Central memory CD4-positive, alpha-beta T cell (primary cell): Measurements from ENCODE around the gene IER3.
"Not testable (repeated sequence)": the region's sequence is repeated elsewhere in the genome, so short reads cannot be mapped to it uniquely, and the experiment has no call there.

Source experiments
- DNase-seq: peaks from one replicate; pipeline ENCODE4 v3.0.0; 2022

IER3 gene

DNA sequence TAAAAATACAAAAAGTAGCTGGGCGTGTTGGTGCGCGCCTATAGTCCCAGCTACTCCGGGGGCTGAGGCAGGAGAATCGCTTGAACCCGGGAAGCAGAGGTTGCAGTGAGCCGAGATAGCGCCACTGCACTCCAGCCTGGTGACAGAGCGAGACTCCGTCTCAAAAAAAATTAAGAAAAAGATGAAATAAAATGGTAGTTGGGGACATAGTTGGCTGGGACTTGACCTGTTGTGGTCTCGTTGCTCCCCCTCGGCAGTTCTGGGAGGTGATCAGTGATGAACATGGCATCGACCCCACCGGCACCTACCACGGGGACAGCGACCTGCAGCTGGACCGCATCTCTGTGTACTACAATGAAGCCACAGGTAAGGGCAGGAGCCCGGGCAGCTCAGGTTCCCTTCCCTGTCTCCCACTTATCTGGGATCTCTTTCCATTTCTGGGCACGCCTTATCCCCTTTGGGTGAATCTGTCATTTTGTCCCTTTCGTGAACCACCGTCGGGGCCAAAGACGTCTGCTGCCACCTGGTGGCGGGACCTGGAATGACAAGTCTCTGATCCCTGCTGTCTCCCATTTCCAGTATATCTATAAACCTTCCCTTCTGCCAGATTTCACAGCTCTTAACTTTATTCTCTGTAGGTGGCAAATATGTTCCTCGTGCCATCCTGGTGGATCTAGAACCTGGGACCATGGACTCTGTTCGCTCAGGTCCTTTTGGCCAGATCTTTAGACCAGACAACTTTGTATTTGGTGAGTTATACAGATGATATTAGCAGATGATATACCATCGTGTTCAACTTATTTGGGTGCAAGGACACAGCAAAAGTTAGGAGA, 21.9 kb downstream of the IER3 start:
- peak; percentile 79 for DNase-seq

DNA sequence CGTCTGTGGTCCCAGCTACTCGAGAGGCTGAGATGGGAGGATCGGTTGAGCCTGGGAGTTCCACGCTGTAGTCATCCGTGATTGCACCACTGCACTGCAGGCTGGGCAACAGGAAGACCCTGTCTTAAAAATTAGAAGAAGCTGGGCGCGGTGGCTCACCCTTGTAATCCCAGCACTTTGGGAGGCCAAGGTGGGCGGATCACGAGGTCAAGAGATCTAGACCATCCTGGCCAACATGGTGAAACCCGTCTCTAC, 22.4 kb downstream of the IER3 start:
- not testable (repeated sequence) for DNase-seq

DNA sequence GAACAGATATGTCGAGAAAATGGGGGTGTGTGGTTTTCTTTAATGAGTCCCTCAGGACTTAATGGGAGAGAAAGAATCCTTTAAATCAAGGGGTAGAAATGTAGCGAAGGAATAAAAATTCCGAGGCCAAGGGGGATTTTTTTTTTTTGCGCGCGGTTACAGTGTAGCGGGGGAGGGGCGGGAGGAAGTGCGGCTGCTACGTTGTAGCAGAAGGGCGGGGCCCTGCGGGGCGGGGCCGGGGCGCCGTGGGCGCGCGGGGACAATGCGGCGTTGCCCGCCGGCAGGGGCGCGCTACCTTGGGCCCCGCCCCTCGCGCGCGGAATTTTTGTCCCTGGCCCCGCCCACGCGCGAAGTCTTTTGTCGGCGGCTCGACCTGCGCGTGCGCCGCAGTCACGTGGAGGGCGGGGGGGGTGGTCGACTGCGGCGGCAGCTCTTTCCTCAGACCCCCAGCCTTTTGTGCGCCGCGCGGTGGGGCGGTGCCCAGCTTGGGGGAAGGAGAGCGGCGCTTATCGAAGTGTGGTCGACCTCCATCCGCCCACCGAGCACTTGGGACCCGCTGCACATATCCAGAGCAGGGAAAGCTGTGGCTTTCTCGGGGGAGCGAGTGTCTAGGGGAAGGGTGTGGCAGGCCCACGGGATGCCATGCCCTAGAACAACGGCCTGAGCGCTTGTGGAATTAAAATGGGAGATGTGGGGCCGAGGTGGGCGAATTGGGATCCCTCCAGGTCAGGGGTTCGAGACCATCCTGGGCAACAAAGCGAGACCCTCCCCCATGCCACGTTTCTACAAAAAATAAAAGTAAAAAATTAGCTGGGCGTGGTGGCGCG, 22.9 kb downstream of the IER3 start:
- DNase-seq = peak; percentile 94

DNA sequence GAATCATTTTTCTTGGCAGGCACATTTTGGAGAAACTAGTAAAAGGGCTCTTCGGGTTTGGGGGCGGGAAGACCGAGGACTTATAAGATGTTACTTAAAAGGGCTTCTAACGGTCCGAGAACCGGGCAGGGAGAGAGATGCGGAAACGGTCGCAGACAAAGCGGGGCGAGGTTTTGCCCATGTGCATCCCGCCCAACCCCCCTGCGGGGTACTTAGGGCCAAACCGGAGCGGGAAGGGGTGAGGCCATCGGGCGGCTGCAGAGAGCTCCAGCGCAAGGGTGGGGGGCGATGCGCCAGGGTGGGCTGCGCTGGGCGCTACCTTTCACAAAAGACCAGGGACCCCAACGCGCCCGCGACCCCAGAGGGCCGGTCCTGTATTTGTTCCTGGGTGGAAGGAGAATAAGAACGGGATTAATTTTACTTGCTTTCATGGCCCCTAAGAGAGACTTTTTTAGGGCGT, 23.6 kb downstream of the IER3 start:
- DNase-seq = peak; percentile 41

DNA sequence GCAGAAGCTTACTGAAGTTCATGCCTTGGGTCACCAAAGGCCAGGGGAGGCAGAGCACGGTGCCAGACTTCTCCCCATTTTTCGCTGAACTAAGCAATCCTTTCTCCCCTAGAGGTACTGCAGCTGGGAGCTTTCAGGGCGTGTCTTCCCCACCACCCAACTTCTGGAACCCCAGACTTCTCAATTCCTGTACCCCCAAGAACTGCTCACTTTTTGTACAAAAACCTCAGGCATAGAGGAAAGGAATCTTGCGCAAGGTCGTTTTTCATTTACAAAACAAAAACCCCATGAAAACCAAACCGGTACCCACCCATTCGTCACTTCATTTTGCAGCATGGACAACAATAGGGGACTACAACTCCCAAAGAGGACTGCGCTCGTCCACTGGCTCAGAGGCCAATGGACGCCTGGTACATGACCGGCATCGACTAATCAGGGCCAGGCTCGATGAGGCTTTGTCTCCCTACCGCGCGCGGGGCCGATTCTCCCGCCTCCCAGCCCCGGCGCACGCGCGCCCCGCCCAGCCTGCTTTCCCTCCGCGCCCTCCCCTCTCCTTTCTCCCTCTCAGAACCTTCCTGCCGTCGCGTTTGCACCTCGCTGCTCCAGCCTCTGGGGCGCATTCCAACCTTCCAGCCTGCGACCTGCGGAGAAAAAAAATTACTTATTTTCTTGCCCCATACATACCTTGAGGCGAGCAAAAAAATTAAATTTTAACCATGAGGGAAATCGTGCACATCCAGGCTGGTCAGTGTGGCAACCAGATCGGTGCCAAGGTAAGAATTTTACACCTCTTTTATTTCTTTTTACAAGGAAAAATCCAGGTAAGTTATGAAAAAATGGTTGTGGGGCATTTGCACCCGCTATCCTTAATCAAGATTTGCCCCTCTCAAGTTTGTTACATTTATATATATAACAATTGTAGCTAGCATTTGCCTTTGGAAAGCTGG, 24.3 kb downstream of the IER3 start, which contains the start of gene TUBB:
Gene TUBB (plus strand): TSS at position 562 of the 947 bp plus-strand sequence. CDS start 155 bp downstream, at position 717.
- DNase-seq = peak; percentile 95

DNA sequence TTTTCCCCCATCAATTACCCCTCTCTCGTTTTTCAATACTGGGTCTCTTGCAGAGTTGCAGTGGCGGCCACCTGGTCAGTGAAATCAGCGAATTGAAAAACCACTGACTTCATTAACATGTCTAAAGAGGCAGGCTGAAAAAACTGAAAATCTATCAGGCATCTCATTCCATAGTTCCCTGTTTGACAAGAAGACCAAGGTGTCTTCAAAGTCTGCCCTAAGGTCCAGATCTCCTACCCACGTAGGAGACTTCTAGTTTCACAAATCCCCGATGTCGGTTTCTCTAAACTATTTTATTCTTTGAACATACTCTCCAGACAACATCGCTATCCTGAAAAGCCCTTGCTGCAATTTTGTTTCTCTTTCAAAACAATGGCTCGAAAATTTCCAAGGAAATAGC, 25.0 kb downstream of the IER3 start:
- DNase-seq = no peak

DNA sequence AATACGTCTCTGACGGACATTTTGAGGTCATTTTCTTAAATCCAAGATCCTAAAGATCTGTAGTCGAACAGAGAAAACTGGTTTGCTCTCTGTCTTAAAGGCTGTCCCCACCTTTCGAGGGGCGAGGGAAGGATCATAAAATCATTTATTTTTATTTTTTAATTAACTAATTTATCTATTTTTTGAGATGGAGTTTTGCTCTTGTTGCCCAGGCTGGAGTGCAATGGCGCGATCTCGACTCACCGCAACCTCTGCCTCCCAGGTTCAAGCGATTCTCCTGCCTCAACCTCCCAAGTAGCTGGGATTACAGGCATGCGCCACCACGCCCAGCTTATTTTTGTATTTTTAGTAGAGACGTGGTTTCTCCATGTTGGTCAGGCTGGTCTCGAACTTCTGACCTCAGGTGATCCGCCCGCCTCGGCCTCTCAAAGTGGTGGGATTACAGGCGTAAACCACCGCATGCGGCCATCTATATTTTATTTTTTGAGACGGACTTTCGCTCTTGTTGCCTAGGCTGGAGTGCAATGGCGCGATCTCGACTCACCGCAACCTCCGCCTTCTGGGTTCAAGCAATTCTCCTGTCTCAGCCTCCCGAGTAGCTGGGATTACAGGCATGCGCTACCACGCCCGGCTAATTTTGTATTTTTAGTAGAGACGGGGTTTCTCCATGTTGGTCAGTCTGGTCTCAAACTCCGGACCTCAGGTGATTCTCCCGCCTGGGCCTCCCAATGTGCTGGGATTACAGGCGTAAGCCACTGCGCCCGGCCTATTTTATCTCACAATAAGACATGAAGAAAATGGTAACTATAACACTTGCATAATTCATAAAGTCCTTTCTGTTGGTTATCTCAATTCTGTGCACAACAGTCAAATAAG, 26.3 kb downstream of the IER3 start:
- not testable (repeated sequence) for DNase-seq

DNA sequence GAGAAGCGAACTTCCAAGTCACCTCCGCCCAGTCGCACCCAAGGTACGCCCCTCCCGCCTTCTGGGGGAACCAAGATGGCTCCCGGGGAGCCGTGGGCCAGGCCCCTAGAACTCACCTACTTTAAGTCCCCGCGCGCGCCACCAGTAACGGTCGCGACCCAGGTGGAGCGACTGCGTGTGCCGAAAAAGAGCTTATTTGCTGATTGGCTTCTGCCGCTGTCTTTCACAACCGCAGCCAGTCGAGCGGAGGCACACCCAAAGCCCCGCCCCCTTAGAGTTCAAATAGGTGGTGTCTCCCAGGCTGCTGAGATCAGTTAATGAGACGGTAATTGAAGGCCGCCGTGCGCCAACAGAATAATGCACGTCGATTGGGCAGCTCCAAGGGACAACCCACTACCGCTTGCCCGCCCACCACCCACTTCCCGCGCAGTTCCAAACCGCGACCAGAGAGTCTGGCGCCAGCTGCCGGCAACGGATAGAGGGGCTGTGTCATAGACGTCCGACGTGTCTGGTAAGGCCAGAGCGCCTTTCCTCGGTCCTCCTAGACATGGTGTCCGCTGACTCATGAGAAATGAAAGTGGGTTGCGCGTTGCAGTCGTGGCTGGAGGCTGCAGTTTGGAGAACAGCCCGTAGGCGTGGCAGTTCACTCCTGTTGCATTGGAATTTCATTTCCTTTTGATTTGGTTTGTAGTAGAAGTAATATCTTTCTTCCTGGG, 27.1 kb downstream of the IER3 start, which contains the start of gene MDC1:
Gene MDC1 (minus strand): TSS at position 153 of the 716 bp plus-strand sequence. CDS start 2,106 bp downstream, outside the sequence.
- DNase-seq = peak; percentile 100

DNA sequence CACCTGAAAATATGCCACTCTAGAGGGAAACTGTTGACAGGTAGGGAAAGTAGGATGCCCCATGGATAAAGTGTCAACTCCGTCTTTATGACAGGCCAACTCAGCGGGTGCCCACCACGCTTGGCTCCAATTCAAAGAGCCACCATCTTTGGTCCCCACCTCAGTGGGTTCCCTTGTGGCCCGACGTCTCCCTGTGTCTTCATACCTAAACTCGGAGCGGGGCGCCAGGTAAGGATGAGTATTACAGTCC, 27.5 kb downstream of the IER3 start:
- no peak for DNase-seq

DNA sequence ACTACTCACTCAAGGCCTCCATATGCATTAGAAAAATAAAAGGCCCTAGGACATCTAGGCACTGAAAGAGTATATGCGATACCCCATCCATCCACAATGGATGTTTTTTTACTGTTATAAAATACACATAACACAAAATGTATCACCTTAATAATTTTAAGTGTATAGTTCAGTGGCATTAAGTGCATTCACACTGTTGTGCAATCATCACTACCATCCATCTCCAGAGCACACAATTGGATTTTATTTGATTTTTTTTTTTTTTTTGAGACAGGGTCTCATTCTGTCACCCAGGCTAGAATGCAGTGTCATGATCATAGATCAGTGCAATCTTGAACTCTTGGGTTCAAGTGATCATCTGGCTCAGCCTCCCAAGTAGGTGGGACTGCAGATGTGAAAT, 30.1 kb downstream of the IER3 start:
- DNase-seq = no peak

DNA sequence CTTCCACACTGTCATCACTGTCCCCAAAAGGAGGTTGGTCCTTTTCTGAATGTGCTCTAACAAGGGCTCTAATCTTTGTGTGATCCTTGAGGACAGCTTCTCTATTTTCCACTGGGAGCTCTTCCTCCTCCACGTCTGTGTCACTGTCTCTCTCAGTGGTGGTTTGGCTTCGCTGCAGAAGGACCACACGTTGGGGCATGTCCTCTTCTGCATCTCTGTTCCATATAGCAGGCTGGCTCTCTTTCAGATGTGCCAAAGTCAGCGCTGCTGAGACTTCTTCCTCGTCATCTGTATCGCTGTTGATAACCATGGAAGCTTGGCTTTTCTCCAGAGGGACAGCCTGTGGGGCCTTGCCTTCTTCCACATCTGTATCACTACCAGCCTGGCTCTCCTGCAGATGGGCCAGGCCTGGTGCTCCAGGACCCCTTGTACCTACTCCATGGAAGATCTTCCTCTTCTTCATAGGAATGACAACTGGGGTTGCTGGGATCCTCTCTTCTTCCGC, 31.9 kb downstream of the IER3 start:
- no peak for DNase-seq

DNA sequence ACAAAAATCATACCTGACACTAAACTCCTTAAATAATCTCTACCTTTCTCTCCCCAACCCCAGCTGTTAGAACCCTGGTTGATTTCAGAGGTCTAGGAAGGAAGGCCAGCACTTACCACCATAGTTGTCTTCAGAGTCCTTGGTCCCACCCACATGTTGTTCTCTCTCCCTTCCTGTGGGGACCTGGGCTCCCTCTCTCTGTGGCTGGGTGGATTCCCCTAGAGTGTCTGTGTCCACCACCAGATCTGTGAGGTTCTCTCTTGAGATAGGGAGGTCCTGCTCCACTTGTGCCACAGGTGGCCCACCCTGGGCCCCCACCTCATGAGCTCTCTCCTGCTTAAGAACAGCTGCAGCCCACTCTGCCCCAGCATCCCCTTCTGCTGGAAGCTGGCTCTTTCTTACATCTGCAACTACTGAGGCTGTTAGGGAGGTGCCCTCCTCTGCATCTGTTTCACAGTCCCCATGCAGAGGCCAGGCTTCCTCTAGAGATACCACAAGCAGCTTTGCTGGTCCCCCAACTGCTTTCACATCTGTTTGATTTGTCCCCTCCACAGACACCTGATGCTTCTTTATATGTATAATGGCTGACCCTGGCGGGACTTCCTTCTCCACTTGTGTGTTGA, 32.5 kb downstream of the IER3 start:
- DNase-seq = no peak

DNA sequence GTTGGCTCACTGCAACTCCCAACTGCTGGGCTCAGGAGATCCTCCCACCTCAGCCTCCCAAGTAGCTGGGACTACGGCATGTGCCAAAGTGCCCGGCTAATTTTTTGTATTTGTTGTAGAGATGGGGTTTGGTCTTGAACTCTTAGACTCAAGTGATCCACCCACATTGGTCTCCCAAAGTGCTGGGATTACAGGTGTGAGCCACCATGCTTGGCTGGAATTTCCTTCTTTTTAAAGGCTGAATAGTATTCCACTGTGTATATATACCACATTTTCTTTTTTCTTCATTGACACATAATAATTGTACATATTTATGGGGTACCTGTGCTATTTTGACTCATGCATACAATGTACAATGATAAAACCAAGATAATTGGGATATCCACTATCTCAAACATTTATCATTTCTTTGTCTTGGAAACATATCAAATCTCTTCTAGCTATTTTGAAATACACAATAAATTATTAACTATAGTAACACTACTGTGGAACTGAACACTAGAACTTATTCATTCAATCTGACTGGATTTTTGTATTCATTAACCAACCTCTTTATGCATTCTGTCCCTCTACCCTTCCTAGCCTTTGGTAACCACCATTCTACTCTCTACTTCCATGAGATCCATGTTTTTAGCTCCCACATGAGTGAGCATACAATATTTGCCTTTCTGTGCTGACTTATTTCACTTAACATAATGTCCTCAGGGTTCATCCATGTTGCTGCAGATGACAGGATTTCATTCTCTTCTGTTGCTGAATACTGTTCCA, 35.1 kb downstream of the IER3 start:
- DNase-seq = no peak

DNA sequence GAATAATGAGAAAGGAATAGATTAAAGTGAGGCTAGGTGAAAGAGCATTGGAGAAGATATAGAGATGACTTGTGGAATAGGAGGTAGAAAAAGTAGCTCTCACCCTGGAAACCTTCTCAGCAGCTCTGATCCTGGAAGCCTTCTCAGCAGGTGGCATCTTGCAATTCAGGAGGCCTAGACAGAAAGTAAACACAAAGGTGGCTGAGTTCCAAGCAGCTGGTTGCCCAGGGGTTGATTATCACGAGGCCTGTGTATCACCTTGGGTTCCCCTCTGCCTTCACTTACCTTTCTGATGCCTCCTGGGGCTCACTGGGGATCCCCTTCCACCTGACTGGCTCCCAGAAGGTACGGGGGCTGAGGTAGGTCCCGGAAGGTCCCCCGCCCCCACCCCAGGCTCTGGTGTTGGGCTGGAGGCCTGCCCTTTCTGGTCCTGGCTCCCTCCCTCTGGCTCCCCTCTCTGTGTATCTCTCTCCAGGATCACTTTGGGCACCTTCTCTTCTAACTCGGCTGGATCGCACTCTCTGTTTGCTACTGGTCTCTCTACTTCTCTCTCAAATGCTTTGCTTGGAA, 37.0 kb downstream of the IER3 start:
- DNase-seq = no peak

DNA sequence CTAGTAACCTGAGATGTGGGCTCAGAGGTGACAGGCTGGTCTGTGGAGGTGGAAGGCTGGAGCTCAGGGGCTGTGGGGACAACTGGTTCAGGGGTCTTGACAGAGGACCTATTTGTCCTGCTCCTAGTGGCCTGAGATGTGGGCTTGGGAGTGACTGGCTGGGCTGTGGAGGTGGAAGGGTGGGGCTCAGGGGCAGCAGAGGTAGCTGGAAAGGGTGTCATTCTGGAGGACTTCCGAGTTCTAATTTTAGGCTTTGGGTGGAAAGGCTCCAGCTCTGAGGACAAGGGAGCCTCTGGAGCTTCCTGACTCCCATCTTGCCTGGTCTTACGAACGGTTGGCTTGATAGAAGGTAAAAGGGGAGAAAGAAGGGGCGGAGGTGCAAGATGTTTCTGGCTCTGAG, 38.7 kb downstream of the IER3 start:
- DNase-seq = no peak

DNA sequence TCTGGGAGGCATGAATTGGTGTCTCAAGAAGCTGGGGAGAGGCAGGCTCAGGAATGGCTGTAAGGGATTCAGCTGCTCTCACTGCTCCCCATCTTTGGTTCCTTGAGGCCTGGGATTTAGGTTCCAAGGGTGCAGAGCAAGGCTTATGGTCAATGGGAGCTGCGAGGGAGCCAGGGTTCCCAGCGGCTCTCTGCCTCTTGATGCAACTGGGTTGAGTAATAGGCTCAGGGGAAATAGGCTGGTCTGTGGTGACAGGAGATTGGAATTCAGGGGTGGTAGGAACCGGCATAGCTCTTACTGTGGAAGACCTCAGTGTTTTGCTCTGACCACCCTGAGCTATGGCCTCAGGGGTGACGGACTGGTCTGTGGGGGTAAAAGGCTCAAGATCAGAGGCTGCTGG, 40.5 kb downstream of the IER3 start:
- no peak for DNase-seq

DNA sequence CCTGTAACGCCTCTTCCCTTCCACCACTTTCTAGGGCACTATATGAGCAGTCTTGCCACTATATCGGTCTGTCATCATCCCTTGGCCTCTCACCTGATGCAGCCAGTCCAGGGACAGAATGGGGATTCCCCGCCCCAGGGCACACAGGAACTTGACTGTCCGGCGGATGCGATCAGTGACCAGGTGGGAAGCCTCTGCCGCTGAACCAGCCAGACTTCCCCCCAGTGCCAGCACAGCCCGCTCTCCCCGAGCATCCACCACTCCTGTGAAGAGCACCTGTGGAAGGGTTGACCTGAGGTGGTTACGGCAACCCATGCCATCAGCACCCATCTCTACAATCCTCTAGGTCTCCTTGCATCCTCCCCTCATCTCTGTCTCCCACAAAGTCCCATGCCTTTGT, 41.3 kb downstream of the IER3 start:
- DNase-seq = no peak

DNA sequence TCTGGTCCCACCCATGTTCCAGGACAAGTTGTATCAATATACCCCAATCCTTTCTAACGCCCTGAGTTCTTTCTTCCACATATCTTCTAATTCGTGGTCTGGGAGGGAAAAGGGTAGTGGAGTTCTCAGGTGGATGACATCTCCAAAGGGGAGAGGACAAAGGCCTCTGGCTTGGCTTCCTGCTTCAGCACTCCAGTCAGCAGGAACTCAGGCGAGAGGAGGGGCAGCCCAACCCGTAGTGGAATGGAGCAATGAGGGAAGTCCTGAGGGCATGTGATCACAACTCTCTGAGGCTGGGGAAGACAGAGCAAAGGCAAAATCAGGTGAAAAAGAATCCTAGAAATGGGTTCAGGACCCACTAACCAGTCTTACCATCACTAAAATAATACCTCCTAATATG, 44.0 kb downstream of the IER3 start:
- DNase-seq = no peak

DNA sequence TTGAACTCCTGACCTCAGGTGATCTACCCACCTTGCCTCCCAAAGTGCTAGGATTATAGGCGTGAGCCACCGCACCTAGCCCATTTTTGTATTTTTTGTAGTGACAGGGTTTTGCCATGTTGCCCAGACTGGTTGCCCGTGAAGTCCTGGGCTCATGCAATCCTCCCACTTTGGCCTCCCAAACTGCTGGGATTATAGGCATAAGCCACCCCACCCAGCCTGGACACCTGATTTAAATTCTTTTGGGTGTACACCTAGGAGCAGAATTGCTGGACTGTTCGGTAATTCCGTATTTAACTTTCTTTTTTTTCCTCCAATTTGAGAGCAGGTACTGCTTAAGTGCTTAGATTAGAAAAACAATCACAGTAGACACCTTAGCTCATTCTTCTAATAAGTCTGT, 47.9 kb downstream of the IER3 start:
- no peak for DNase-seq
